Esophagus (tissue), 2 donors: ENCODE data around the gene MYOG. TPM values are rescaled to one million over a fixed set of nuclear protein-coding genes. Genes with fewer than 3 reads are reported as not detected.

Experiments used
- H3K27ac ChIP-seq, 2 donors: one replicate each; pipeline ENCODE4 v1.5.1; 2013; ENCODE audit warnings: low read depth in 2 of 2, mild to moderate bottlenecking in 2 of 2, inconsistent platforms in 1 of 2, low read length in 1 of 2, moderate library complexity in 1 of 2
- H3K27me3 ChIP-seq, 2 donors: one replicate each; pipeline ENCODE4 v1.6.1; 2013; ENCODE audit warnings: low read length in 2 of 2, control low read depth in 1 of 2, mild to moderate bottlenecking in 1 of 2; ENCODE audit not compliant: insufficient read depth in 2 of 2, control insufficient read depth in 1 of 2
- H3K36me3 ChIP-seq, 2 donors: one replicate each; pipeline ENCODE4 v1.6.1; 2013; ENCODE audit warnings: low read length in 1 of 2; ENCODE audit not compliant: control insufficient read depth in 2 of 2, insufficient read depth in 2 of 2
- H3K4me1 ChIP-seq, 2 donors: one replicate each; pipeline ENCODE4 v1.6.1; 2013; ENCODE audit warnings: low read length in 1 of 2; ENCODE audit not compliant: control insufficient read depth in 2 of 2, insufficient read depth in 2 of 2
- H3K4me3 ChIP-seq, 2 donors: one replicate each; pipeline ENCODE4 v1.5.1; 2013; ENCODE audit warnings: low read length in 2 of 2, mild to moderate bottlenecking in 2 of 2, low read depth in 1 of 2, moderate library complexity in 1 of 2
- H3K9me3 ChIP-seq, 2 donors: one replicate each; pipeline ENCODE4 v1.6.1; 2013; ENCODE audit warnings: mild to moderate bottlenecking in 2 of 2, low read depth in 1 of 2, low read length in 1 of 2, moderate library complexity in 1 of 2; ENCODE audit not compliant: control insufficient read depth in 2 of 2, insufficient read depth in 1 of 2
- WGBS, 2 donors: extraction: QIAGEN DNeasy Blood & Tissue Kit; methylation state at CpG; one replicate each; pipeline ENCODE4 v1.1.7; 2013; 5-methylcytosine and 5-hydroxymethylcytosine counted together
- polyA plus RNA-seq, 2 donors: library from polyadenylated mRNA; stranded (reverse); fragments of 200-250 nt; gene quantifications; one replicate each; pipeline ENCODE4 v1.2.3, GENCODE V29; 2013
- donor health status: healthy with polysubstance abuse.
- donor health status: Bipolar disorder and iron deficiency.

Gene MYOG
- polyA plus RNA-seq, 2 donors = not detected

GRCh38 chr1:203126866-203127665, 41.3 kb upstream of the MYOG start:
- 26 to 28% methylated on average over 12 of the region's 12 CpGs for WGBS, 2 donors
- no peak overlapping the region for H3K27ac ChIP-seq
- H3K36me3 ChIP-seq = no peaks in the 10 kb centered on the region
- H3K4me1 ChIP-seq = peaks cover 4 to 9% of the 10 kb centered on the region in 2 donors
- H3K4me3 ChIP-seq = peak overlapping the region in 1 of 2 donors; percentile 35
- H3K9me3 ChIP-seq = no peaks in the 10 kb centered on the region
- no peaks in the 10 kb centered on the region for H3K27me3 ChIP-seq

- H3K4me3 ChIP-seq = no peak overlapping the region
- H3K27me3 ChIP-seq = no peaks in the 10 kb centered on the region
- WGBS, 2 donors = 30 to 38% methylated on average over 8 of the region's 8 CpGs
- H3K9me3 ChIP-seq = no peaks in the 10 kb centered on the region
- H3K4me1 ChIP-seq = peaks cover 4 to 9% of the 10 kb centered on the region in 2 donors
- H3K27ac ChIP-seq = no peak overlapping the region
- H3K36me3 ChIP-seq = no peaks in the 10 kb centered on the region
Observed at GRCh38 chr1:203126151-203126865, 40.5 kb upstream of the MYOG start.

- Histone ChIP-seq H3K9me3 (no peaks in the 10 kb centered on the region), H3K36me3 (no peaks in the 10 kb centered on the region), H3K4me1 (peaks cover 4 to 7% of the 10 kb centered on the region in 2 donors), H3K27ac (no peak overlapping the region), H3K27me3 (no peaks in the 10 kb centered on the region), H3K4me3 (no peak overlapping the region)
- WGBS, 2 donors = 54 to 56% methylated on average over 5 of the region's 5 CpGs
Observed at GRCh38 chr1:203124546-203125317, 38.9 kb upstream of the MYOG start.

GRCh38 chr1:203124011-203124410, 38.2 kb upstream of the MYOG start:
- Histone ChIP-seq H3K27me3 (no peaks in the 10 kb centered on the region), H3K36me3 (no peaks in the 10 kb centered on the region), H3K27ac (no peak overlapping the region), H3K9me3 (no peaks in the 10 kb centered on the region), H3K4me3 (no peak overlapping the region), H3K4me1 (peaks cover 4% of the 10 kb centered on the region in 2 donors)
- WGBS, 2 donors = 54 to 65% methylated on average over 5 of the region's 5 CpGs

- Histone ChIP-seq H3K27ac (no peak overlapping the region), H3K9me3 (no peaks in the 10 kb centered on the region), H3K4me3 (no peak overlapping the region), H3K4me1 (peaks cover 0 to 3% of the 10 kb centered on the region in 2 donors), H3K27me3 (no peaks in the 10 kb centered on the region), H3K36me3 (no peaks in the 10 kb centered on the region)
- WGBS, 2 donors = 92 to 93% methylated on average over 2 of the region's 2 CpGs
Observed at GRCh38 chr1:203122159-203122558, 36.3 kb upstream of the MYOG start.

GRCh38 chr1:203121186-203122015, 35.6 kb upstream of the MYOG start:
- no peaks in the 10 kb centered on the region for H3K27me3 ChIP-seq
- no peak overlapping the region for H3K27ac ChIP-seq
- no peaks in the 10 kb centered on the region for H3K36me3 ChIP-seq
- H3K4me3 ChIP-seq = no peak overlapping the region
- WGBS, 2 donors = 61 to 63% methylated on average over 11 of the region's 11 CpGs
- H3K4me1 ChIP-seq = peaks cover 0 to 3% of the 10 kb centered on the region in 2 donors
- no peaks in the 10 kb centered on the region for H3K9me3 ChIP-seq

- Histone ChIP-seq H3K27ac (no peak overlapping the region), H3K4me3 (no peak overlapping the region), H3K36me3 (no peaks in the 10 kb centered on the region), H3K4me1 (peaks cover 0 to 3% of the 10 kb centered on the region in 2 donors), H3K27me3 (no peaks in the 10 kb centered on the region), H3K9me3 (no peaks in the 10 kb centered on the region)
- WGBS, 2 donors = 73 to 74% methylated on average over 7 of the region's 7 CpGs
Observed at GRCh38 chr1:203120325-203121153, 34.7 kb upstream of the MYOG start.

GRCh38 chr1:203117611-203118575, 32.1 kb upstream of the MYOG start:
- H3K36me3 ChIP-seq = no peaks in the 10 kb centered on the region
- no peak overlapping the region for H3K4me3 ChIP-seq
- H3K9me3 ChIP-seq = no peaks in the 10 kb centered on the region
- WGBS, 2 donors = 24 to 27% methylated on average over 34 to 35 of the region's 35 CpGs
- H3K27me3 ChIP-seq = no peaks in the 10 kb centered on the region
- peaks cover 0 to 3% of the 10 kb centered on the region in 2 donors for H3K4me1 ChIP-seq
- H3K27ac ChIP-seq = no peak overlapping the region
